ENCODE measurements around the gene GPX5.
"Not testable (repeated sequence)": the region's sequence is repeated elsewhere in the genome, so short reads cannot be mapped to it uniquely, and the experiment has no call there.

Gene GPX5, protein sequence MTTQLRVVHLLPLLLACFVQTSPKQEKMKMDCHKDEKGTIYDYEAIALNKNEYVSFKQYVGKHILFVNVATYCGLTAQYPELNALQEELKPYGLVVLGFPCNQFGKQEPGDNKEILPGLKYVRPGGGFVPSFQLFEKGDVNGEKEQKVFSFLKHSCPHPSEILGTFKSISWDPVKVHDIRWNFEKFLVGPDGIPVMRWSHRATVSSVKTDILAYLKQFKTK

DNA sequence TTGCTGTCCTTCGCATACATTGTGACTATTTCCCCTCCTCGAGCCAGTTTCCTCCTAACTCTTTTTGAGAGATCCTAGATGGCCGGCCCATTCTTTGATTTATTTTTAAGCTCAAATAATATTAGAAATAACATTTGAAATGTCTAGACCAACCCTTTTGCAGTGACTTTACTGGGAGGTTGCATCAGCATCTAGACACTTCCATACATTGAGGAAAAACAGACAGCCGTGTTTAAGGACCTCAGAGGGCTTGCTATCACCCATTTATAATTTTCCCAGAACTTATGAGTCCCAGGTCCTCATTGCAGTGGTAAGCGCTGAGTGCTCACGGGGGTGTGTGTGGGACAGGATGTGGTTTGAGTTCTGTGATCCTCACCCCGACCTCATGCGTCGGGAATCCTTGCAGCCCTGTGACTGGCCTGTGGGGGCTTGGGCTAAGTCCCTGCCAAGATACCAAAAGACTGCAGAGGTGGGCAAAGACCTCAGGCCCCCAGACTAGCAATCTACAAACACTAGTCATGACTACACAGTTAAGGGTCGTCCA lies at the start of gene GPX5:
Gene GPX5 (plus strand): TSS at position 386 of the 544 bp plus-strand sequence. CDS start 133 bp downstream, at position 519.
- no peak for FAIRE-seq
- DNase-seq (ENCODE audit: low spot score), result peak; percentile 79

DNA sequence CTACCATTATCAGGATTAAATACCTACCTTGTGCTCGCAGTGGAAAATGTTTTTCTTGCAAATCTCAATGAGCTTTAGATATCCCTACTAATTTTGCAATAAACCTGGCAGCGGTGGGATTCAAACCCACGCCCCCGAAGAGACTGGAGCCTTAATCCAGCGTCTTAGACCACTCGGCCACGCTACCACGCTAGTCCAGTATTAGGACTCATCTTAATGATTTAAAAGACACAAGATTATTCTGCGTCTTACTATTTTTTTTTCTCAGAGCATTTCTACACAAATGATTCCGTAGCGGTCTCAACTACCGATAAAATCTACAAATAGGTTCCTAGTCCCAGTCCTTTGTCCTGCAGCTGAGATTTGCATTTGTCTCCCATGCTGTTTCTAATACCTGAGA lies 47.2 kb upstream of the GPX5 start:
- FAIRE-seq (no peak), DNase-seq (ENCODE audit: low spot score) (no peak)

DNA sequence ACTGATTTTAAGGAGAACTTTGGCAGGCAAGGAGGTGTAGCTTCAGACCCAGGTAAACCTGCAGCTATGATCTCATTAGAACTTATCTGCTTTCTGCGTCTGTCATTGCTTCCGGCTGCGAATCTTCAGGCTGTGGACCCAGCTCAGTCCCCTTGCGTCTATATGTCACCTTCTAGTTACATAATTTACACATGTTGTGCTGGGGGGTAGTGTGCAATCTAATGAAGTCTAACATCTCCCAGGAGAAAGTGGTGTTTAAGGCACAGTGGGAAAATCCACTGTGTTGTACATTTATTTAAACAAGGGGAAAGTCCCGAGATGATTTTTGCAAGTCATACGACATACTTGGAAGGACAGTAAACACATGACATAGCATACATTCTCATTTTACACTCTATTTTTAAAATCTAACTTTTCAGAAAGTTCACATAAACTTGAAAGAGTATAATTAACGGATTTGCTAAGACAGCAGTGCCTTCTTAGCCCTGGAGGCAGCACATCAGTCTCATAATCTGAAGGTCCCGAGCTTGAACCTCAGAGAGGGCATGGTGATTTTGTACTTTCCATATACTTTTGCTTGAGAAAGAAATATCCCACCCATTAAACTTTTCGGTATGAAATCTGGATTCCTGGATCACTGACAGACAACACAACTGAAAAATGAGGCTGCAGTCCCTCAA lies 45.3 kb upstream of the GPX5 start:
- DNase-seq (ENCODE audit: low spot score) (no peak), FAIRE-seq (no peak)

DNA sequence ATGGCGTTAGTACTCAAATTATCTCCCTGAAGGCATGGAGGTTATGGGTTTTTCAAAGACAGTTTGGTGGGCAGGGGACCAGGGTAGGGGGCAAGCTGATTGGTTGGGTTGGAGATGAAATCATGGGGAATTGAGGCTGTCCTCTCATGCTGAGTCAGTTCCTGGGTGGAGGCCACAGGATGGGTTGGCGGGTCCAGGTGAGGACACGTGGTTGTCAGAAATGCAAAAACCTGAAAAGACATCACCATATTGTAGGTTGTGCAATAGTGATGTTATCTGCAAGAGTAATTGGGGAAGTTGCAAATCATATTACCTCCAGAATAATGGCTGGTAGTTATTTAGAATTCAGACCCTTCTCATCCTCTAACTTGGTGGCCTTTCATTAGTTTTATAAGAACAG lies 40.2 kb upstream of the GPX5 start:
- no peak for DNase-seq (ENCODE audit: low spot score)
- FAIRE-seq, result no peak

DNA sequence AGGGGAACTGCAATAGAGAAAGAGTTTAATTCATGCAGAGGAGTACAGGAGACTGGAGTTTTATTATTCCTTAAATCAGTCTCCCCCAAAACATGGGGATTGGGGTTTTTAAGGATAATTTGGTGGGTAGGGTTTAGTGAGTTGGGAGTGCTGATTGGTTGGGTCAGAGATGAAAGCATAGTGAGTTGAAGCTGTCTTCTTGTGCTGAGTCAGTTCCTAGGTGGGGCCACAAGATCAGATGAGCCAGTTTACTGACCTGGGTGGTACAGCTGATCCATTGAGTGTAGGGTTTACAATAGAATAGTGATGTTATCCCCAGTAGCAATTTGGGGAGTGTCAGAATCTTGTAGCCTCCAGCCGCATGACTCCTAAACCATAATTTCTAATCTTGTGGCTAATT lies 39.1 kb upstream of the GPX5 start:
- no peak for FAIRE-seq
- no peak for DNase-seq (ENCODE audit: low spot score)

DNA sequence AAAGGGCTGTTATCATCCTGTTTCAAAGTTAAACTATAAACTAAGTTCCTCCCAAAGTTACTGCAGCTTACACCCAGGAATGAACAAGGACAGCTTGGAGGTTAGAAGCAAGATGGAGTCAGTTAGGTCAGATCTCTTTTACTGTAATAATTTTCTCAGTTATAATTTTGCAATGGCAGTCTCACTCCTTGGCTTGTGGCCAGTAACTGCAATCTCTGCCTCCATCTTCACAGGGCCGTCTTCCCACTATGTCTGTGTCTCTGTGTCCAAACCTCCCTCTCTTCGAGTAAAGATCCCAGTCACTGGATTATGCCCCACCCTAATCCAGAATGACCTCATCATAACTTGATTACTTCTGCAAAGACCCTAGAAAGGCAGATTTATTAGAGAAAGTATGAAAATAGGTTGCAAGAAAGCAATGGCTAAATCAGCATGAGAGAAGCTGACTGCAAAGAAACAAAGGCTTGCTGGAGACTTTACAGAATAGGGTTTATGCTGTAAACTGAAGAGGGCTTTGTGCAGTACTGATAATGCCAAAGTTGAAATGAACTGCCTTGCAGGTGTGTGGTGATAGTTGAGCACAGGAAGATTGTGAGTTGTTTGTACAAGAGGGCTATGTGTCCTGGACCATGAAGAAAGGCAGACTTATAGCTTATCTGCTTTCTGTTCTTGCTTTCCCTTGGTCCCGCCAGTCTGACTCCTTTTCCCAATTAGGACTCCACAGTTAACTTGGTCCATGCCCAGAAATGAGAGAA lies 38.5 kb upstream of the GPX5 start:
- FAIRE-seq (no peak), DNase-seq (ENCODE audit: low spot score) (no peak)

DNA sequence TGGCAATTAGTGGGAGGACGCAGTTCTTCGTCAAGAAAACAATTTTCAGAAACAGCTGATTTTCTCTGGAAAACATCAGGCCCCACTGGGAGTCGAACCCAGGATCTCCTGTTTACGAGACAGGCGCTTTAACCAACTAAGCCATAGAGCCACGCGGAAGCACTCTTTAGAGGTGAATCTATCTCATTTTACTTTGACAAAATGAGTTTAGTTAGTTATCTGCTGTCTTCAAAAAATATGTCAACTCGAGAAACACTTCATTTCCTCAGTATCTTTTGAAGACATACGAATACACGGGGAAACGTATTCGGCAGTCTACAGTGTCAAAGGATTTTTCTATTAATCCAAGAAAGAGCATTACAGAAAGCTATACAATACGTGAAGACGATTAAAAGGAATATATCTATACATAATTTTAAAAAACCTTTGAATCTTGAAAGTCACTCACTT lies 36.7 kb upstream of the GPX5 start:
- DNase-seq (ENCODE audit: low spot score), result no peak
- no peak for FAIRE-seq

DNA sequence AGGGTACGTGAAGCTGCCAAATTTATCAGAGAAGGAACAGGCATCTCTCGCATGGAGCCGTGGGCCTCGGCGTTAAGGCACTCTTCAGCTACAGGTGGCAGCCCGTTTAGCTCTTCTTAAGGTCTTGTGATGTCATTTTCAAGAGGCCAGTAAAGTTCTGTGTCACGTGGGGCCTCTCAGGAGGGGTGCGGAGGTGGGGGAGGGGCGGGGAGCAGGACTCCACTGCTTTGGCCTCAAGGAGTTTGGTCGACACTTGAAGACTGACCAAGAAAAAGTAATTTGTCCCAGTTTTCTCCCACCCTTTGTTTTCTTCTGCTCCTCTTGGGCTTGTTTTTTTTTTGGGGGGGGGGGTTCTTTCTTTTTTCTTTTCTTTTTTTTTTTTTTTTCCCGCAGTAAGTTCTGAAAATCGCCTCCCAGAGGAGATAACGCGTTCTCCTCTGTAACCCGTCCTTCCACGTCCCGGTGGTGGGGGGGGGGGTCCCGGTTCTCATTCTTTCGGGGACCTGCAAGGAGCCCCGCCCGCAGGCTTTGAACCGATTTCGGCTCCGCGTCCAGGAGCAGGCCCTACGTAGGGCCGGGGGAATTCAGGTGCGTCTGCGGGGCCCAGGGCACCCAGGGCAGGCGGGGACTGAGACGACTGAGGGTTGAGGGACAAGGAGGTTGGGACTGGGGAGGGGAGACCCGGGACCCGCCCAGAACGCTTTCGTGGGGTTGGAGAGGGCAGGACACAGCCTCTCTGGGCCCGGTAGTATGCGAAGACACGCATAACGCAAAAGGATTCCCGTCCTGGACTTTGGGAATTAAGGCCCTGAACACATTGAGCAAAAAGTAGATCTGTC lies 36.1 kb upstream of the GPX5 start:
- DNase-seq (ENCODE audit: low spot score) (peak; percentile 23), FAIRE-seq (no peak)

DNA sequence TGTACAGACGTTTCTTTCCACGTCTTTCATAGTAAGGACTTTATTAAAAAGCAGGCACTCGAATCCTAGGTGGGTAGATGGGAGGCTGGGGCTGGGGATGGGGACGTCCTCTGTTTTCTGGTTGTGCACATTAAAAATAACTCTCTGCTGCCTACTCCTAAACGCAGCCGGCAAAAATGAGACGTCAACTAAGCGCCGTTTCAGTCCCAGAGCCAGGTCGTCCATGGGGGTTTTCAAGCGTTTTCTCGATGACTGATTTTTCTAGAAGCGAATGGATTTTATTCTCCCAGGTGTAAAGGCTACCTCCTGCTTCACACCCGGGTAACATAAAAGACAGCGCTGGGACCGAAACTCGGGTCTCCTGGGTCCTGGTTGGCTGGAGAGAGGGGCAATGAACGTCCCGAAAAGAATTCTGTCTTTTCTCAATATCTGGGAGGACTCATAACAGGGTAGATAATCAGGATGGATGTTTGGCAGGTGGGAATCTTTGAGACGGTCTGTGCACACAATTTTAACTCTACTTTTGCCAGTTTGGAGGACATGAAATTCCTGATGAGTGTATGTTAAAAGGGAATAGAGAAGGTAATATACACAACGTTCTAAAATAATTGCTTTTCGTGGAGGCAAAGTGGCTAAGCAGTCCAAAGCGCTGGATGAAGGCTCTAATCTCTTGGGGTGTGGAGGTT lies 35.3 kb upstream of the GPX5 start:
- no peak for FAIRE-seq
- no peak for DNase-seq (ENCODE audit: low spot score)

DNA sequence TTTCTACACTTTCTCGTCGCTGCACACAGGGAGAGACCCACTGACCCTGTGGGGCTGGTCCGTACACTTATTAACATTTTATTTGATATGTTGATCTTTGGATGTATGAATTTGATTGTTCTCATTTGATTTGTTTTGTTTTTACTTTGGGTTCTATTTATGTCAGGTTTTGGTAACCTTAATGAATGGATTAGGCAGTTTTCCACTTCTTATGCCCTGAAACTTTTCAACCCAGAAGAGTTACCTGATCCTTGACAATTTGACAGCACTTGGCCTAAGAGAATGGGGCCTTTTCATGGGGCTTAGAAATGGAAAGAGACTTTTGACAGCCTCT lies 33.7 kb upstream of the GPX5 start:
- FAIRE-seq (no peak), DNase-seq (ENCODE audit: low spot score) (no peak)

DNA sequence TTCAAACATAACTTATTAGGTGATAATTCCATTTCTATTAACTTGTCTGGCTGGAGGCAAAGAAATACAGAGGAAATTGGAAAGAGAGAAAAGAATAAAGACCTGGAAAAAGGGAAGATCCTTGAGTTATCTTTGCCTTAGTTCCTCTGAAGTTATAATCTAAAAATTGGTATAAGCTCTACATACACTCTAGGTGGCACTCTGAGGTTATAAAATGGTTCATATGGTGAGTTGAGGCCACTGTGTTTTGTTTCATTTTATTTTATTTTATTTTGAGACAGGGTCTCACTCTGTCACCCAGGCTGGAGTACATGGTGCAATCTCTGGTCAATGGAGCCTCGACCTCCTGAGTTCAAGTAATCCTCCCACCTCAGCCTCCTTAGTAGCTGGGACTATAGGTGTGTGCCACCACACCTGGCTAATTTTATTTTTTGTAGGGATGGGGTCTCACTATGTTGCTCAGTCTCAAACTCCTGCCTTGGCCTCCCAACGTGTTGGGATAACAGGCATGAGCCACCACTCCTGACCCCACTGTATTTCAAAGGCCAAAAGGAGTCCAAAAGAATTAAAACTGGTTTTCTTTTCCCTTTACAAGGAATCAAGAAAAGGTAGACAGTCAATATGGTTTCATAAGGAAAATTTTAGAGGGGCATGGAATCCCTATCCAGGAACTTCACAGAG lies 29.4 kb upstream of the GPX5 start:
- DNase-seq (ENCODE audit: low spot score) (no peak), FAIRE-seq (no peak)

DNA sequence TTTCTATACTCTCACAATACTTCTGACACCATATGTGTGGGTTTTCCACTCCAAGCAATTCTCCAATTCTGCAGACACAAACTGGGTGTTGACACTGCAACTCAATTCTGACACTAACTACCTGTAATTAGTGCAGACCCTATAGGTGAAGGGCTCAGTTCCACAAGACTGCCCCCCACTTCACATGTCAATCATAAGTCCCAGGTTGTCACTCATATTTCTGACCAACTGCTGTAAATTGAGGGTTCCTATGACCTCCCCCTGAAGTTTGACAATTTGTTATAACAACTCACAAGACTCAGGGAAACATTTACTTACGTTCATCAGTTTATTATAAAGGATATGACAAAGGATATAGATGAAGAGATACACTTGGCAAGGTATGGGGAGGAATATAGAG lies 28.4 kb upstream of the GPX5 start:
- DNase-seq (ENCODE audit: low spot score) (no peak), FAIRE-seq (no peak)

DNA sequence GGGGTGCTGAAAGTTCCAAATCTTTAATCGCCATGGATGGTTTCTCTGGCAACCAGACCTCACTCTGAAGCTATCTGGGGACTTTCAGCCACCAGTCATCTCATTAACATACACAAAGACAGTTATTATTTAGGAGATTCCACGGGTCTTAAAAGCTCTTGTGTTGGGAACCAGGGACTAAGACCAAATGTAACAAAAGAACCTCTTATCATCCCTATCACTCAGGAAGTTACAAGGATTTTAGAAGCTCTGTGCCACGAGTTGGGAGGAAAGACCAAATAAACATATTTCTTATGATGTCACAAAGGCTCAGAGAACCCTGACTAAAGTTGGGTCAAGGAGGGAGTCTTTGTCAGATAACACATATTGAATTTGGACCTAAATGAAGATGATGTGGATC lies 27.8 kb upstream of the GPX5 start:
- DNase-seq (ENCODE audit: low spot score) (no peak), FAIRE-seq (no peak)

DNA sequence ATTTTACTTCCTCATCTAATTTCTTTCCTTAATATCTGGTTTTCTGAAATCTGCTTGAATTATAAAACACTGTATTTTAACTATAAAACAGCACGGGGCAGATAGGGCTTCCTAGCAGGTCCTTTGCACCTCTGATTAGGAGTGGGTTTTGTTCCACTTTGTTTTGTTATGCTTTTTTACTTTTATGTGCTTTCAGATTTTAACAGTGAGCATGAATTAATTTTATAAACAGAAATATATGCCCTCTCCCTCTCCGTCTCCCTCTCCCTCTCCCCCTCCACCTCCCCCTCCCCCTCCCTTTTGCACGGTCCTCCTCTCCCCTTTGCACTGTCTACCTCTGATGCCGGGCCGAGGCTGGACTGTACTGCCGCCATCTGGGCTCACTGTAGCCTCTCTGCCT lies 24.4 kb upstream of the GPX5 start:
- DNase-seq (ENCODE audit: low spot score), result no peak
- no peak for FAIRE-seq

DNA sequence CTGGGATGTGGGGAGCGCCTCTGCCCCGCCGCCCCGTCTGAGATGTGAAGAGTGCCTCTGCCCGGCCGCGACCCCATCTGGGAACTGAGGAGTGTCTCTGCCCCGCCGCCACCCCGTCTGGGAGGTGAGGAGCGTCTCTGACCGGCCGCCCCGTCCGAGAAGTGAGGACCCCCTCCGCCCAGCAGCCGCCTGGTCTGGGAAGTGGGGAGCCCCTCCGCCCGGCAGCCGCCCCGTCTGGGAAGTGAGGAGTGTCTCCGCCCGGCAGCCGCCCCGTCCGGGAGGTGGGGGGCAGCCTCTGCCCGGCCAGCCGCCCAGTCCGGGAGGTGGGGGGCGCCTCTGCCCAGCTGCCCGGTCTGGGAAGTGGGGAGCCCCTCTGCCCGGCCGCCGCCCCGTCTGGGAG lies 23.5 kb upstream of the GPX5 start:
- FAIRE-seq; DNase-seq (ENCODE audit: low spot score): not testable (repeated sequence)

DNA sequence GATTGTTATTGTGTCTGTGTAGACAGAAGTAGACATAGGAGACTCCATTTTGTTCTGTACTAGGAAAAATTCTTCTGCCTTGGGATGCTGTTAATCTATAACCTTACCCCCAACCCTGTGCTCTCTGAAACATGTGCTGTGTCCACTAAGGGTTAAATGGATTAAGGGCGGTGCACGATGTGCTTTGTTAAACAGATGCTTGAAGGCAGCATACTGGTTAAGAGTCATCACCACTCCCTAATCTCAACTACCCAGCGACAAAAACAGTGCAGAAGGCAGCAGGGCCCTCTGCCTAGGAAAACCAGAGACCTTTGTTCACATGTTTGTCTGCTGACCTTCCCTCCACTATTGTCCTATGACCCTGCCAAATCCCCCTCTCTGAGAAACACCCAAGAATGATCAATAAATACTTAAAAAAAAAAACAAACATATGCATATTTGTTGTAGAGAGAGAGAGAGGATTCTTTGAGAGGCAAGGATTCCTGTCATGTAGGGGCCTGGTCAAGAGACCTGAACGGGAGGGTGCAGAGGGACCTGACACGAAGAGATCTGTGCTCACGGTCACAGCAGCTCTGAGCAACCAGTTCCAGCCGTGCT lies 22.9 kb upstream of the GPX5 start:
- not testable (repeated sequence) for DNase-seq (ENCODE audit: low spot score); FAIRE-seq

DNA sequence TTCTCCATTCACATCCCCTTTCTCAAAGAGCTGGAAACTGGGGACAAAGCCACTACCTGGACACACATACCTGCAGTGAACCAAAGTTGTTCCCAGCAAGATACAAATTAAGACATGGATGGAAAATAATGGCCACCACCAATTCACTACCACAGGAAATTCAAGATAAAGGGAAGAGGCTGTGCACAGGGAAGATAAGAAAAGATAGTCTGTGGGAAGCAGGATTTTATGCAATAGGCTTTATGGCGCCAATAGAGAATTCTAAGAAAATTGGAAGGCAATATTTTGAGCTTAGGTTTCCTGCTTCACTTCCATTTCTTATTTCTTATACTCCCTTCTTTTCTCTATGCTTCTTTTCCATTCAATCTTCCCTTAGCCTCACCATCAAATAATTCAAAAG lies 19.9 kb upstream of the GPX5 start:
- DNase-seq (ENCODE audit: low spot score), result no peak
- no peak for FAIRE-seq

DNA sequence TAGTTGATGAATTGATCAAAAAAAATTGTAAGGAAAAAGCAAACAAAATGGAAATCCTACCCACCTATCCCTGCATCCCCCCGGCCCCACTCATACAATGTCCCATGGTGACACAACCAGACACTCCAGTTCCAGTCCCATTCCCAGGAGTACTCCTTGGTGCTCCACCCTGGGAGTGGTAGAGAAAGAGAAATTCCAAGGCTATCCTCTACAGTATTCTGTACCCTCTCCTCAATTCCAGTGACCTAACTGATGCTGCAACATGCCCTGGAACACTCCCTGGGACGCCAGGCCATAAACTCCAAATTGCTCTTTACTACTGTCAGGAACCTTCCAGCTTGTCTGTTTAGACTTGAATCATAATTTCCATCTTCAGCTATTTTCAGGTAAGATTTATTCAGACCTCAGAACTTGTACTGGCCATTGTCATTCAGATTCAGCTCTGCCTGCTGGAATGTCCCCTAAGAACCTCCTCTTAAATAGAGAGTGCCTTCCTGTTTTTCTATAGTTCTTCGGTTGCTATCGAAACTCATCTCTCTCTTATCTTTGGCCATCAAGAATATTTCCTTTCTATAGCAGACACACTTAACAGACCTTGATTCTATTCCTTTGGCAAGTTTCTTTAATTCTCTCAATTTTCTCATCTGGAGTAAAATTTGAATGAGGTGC lies 18.7 kb upstream of the GPX5 start:
- FAIRE-seq (no peak), DNase-seq (ENCODE audit: low spot score) (no peak)

DNA sequence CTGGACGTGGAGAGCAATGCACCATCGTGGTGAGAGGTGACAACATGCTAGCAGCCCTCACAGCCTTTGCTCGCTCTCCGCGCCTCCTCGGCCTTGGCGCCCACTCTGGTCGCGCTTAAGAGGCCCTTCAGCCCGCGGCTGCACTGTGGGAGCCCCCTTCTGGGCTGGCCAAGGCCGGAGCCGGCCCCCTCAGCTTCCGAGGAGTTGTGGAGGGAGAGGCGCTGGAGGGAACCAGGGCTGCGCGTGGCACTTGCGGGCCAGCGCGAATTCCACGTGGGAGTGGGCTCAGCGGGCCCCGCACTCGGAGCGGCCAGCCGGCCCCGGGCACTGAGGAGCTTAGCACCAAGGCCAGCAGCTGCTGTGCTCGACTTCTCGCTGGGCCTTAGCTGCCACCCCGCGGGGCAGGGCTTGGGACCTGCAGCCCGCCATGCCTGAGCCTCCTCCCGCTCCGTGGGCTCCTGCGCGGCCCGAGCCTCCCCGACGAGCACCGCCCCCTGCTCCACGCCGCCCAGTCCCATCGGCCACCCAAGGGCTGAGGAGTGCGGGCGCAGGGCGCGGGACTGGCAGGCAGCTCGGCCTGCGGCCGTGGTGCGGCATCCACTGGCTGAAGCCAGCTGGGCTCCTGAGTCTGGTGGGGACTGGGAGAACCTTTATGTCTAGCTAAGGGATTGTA lies 13.9 kb upstream of the GPX5 start:
- no peak for FAIRE-seq
- no peak for DNase-seq (ENCODE audit: low spot score)
